IMR-90 (cell line): ENCODE results near the gene TMEM218. TPM values are rescaled to one million over a fixed set of nuclear protein-coding genes. Genes with fewer than 3 reads are reported as not detected.

ENCODE experiments used
- ATAC-seq: fragments of 200-7000 bp; cut with Tn5 transposase; 2 replicates; pipeline ENCODE4 v1.9.1; 2020; ENCODE audit warnings: low read depth, mild to moderate bottlenecking, moderate library complexity
- BruUV-seq: library from RNA; stranded (reverse); fragments of 400-500 nt; replicated peaks from 2 replicates; lab custom pipeline; 2021; lab: Mats Ljungman, UMichigan
- CTCF ChIA-PET: fragments of 300-600 bp; formaldehyde crosslinking; extraction: SDS; loops from one replicate; lab custom pipeline; 2021; ENCODE audit warnings: antibody characterized with exemption; lab: Yijun Ruan, JAX
- POLR2A ChIA-PET: fragments of 300-600 bp; sonication (Branson Sonifier 250); formaldehyde crosslinking; loops from one replicate; lab custom pipeline; 2022; ENCODE audit warnings: antibody characterized with exemption; ENCODE audit not compliant: unreplicated experiment; lab: Charles Lee
- DNase-seq: peaks from one replicate; pipeline ENCODE4 v3.0.0; 2013
- H2AFZ ChIP-seq: replicated peaks from 2 replicates; pipeline ENCODE3; 2013; ENCODE audit warnings: low read length, mild to moderate bottlenecking; ENCODE audit not compliant: poor library complexity
- H2AK5ac ChIP-seq: 2 replicates; pipeline ENCODE4 v1.6.1; 2013; ENCODE audit warnings: low read depth, low read length, inconsistent platforms
- H2AK9ac ChIP-seq: replicated peaks from 2 replicates; pipeline ENCODE3; 2013; ENCODE audit warnings: mild to moderate bottlenecking, low read depth, low read length, moderate library complexity; ENCODE audit not compliant: poor library complexity
- H2BK120ac ChIP-seq: 2 replicates; pipeline ENCODE4 v1.6.1; 2013; ENCODE audit warnings: low read depth, low read length, inconsistent platforms
- H2BK15ac ChIP-seq: 3 replicates; pipeline ENCODE4 v1.6.1; 2013; ENCODE audit warnings: low read depth, low read length, inconsistent platforms
- H2BK20ac ChIP-seq: 2 replicates; pipeline ENCODE4 v1.6.1; 2013; ENCODE audit warnings: low read depth, mild to moderate bottlenecking, inconsistent platforms, low read length, moderate library complexity
- H2BK5ac ChIP-seq: 2 replicates; pipeline ENCODE4 v1.6.1; 2013; ENCODE audit warnings: mild to moderate bottlenecking, low read depth, low read length, inconsistent platforms; ENCODE audit not compliant: poor library complexity, severe bottlenecking
- H3K14ac ChIP-seq: replicated peaks from 2 replicates; pipeline ENCODE4 v1.6.1; 2013; ENCODE audit warnings: low read depth, low read length, inconsistent platforms
- H3K18ac ChIP-seq: 2 replicates; pipeline ENCODE4 v1.6.1; 2013; ENCODE audit warnings: low read depth, low read length, control low read depth
- H3K23ac ChIP-seq: 2 replicates; pipeline ENCODE4 v1.6.1; 2013; ENCODE audit warnings: low read depth, low read length, inconsistent platforms
- H3K27ac ChIP-seq: 2 replicates; pipeline ENCODE4 v1.5.1; 2013; ENCODE audit warnings: mild to moderate bottlenecking, control low read depth, low read length; ENCODE audit not compliant: insufficient read depth
- H3K27me3 ChIP-seq: 2 replicates; pipeline ENCODE4 v1.6.1; 2013; ENCODE audit warnings: low read length; ENCODE audit not compliant: control insufficient read depth, insufficient read depth
- H3K36me3 ChIP-seq: 2 replicates; pipeline ENCODE4 v1.6.1; 2013; ENCODE audit warnings: low read length, mixed read lengths; ENCODE audit not compliant: control insufficient read depth, insufficient read depth
- H3K4ac ChIP-seq: 2 replicates; pipeline ENCODE4 v1.6.1; 2013; ENCODE audit warnings: low read depth, low read length, inconsistent platforms
- H3K4me1 ChIP-seq: 2 replicates; pipeline ENCODE4 v1.6.1; 2013; ENCODE audit warnings: low read length, mixed read lengths; ENCODE audit not compliant: control insufficient read depth, insufficient read depth
- H3K4me2 ChIP-seq: 2 replicates; pipeline ENCODE4 v1.6.1; 2013; ENCODE audit warnings: low read depth, mild to moderate bottlenecking, control low read depth, low read length, moderate library complexity
- H3K4me3 ChIP-seq: 2 replicates; pipeline ENCODE4 v1.5.1; 2013; ENCODE audit warnings: low read depth, mild to moderate bottlenecking, control low read depth, low read length, moderate library complexity; ENCODE audit not compliant: insufficient read depth
- H3K56ac ChIP-seq: 2 replicates; pipeline ENCODE4 v1.6.1; 2013; ENCODE audit warnings: low read length, inconsistent platforms; ENCODE audit not compliant: insufficient read depth; ENCODE audit errors: extremely low read depth
- H3K79me1 ChIP-seq, 2 experiments: 2 replicates each; pipeline ENCODE4 v1.6.1; 2013; ENCODE audit warnings: low read length in 2 of 2, inconsistent platforms in 1 of 2, low read depth in 1 of 2
- H3K9ac ChIP-seq: 2 replicates; pipeline ENCODE4 v1.6.1; 2013; ENCODE audit warnings: low read depth, low read length, control low read depth
- H3K9me1 ChIP-seq: 2 replicates; pipeline ENCODE4 v1.6.1; 2013; ENCODE audit warnings: low read length, inconsistent platforms; ENCODE audit not compliant: insufficient read depth
- H3K9me3 ChIP-seq: 2 replicates; pipeline ENCODE4 v1.6.1; 2013; ENCODE audit warnings: low read length; ENCODE audit not compliant: control insufficient read depth, insufficient read depth
- H4K20me1 ChIP-seq: 2 replicates; pipeline ENCODE4 v1.6.1; 2013; ENCODE audit warnings: low read length, inconsistent platforms; ENCODE audit not compliant: insufficient read depth
- H4K5ac ChIP-seq: 2 replicates; pipeline ENCODE4 v1.6.1; 2013; ENCODE audit warnings: mild to moderate bottlenecking, low read depth, low read length, control low read depth
- H4K8ac ChIP-seq, 2 experiments: 2 replicates each; pipeline ENCODE4 v1.6.1; 2013; ENCODE audit warnings: low read depth in 2 of 2, low read length in 2 of 2, control low read depth in 1 of 2, inconsistent platforms in 1 of 2
- H4K91ac ChIP-seq: 2 replicates; pipeline ENCODE4 v1.6.1; 2013; ENCODE audit warnings: low read depth, low read length, inconsistent platforms; ENCODE audit not compliant: insufficient read depth
- CEBPB ChIP-seq: IDR thresholded peaks from 2 replicates; pipeline ENCODE4 v1.6.1; 2012; ENCODE audit warnings: low read depth, low read length, improper control_type of control experiment
- CHD1 ChIP-seq: IDR thresholded peaks from 2 replicates; pipeline ENCODE4 v1.6.1; 2012; ENCODE audit warnings: low read depth, low read length, improper control_type of control experiment
- FOS ChIP-seq: fragments of 150-350 bp; IDR thresholded peaks from 2 replicates; pipeline ENCODE4 v1.6.1; 2016; ENCODE audit warnings: low read depth, low read length
- MAFK ChIP-seq: IDR thresholded peaks from 2 replicates; pipeline ENCODE4 v1.6.1; 2012; ENCODE audit warnings: low read depth, low read length, improper control_type of control experiment
- MAZ ChIP-seq: IDR thresholded peaks from 2 replicates; pipeline ENCODE4 v1.6.1; 2012; ENCODE audit warnings: low read depth, mild to moderate bottlenecking, low read length, improper control_type of control experiment, moderate library complexity, borderline replicate concordance
- MXI1 ChIP-seq: IDR thresholded peaks from 2 replicates; pipeline ENCODE4 v1.6.1; 2012; ENCODE audit warnings: low read depth, mild to moderate bottlenecking, low read length, moderate library complexity, borderline replicate concordance
- POLR2A ChIP-seq: IDR thresholded peaks from 2 replicates; pipeline ENCODE4 v1.6.1; 2012; ENCODE audit warnings: mild to moderate bottlenecking, low read depth, low read length
- RAD21 ChIP-seq: IDR thresholded peaks from 2 replicates; pipeline ENCODE4 v1.6.1; 2012; ENCODE audit warnings: low read length, improper control_type of control experiment
- RCOR1 ChIP-seq: IDR thresholded peaks from 2 replicates; pipeline ENCODE4 v1.6.1; 2012; ENCODE audit warnings: mild to moderate bottlenecking, low read length, improper control_type of control experiment; ENCODE audit not compliant: insufficient replicate concordance
- RFX5 ChIP-seq: IDR thresholded peaks from 2 replicates; pipeline ENCODE4 v1.8.0; 2012; ENCODE audit warnings: low read depth, mild to moderate bottlenecking, low read length, moderate library complexity
- SMC3 ChIP-seq: fragments of 150-350 bp; IDR thresholded peaks from 2 replicates; pipeline ENCODE4 v1.6.1; 2016; ENCODE audit warnings: low read depth, mild to moderate bottlenecking, antibody characterized with exemption, low read length, moderate library complexity
- WGBS, 2 experiments: methylation state at CpG; one replicate each; pipeline versions ENCODE4 v1.1.5 to v1.1.7; 2013; ENCODE audit warnings: missing lambda C conversion rate in 2 of 2; ENCODE audit not compliant: insufficient read length in 1 of 2; ENCODE audit errors: extremely low coverage in 2 of 2; 5-methylcytosine and 5-hydroxymethylcytosine counted together
- dilution Hi-C: fragments of 300-500 bp; cut with HindIII; formaldehyde crosslinking; loops from one replicate; pipeline ENCODE4 v1.14.3; 2018; ENCODE audit warnings: low sequenced_read_pairs; ENCODE audit not compliant: unreplicated experiment
- in situ Hi-C: fragments of 300-500 bp; cut with MboI; formaldehyde crosslinking; loops from 3 replicates; pipeline ENCODE4 v1.14.3; 2019; ENCODE audit warnings: low sequenced_read_pairs, inconsistent platforms, mixed read lengths
- intact Hi-C: fragments of 100-400 bp; cut with micrococcal nuclease; formaldehyde crosslinking; loops from 2 replicates; pipeline ENCODE4 v1.10.0; 2022
- polyA plus RNA-seq, 3 experiments: library from polyadenylated mRNA; depleted of rRNA; stranded (reverse); fragments of >200 nt; gene quantifications; 2 replicates each; pipeline ENCODE4 v1.2.3, GENCODE V29; 2012; ENCODE audit warnings: low replicate concordance in 1 of 3
- total RNA-seq: library from RNA; depleted of rRNA; stranded (reverse); fragments of >200 nt; gene quantifications from 2 replicates; pipeline ENCODE4 v1.2.3, GENCODE V29; 2012
- TF ChIP-seq, protein P1 (sequence below): conservative IDR thresholded peaks from 2 replicates; pipeline ENCODE4 v1.5.1; 2012; ENCODE audit warnings: mild to moderate bottlenecking, low read depth, low read length, improper control_type of control experiment
- TF ChIP-seq, protein P2 (sequence below): fragments of 150-350 bp; IDR thresholded peaks from 2 replicates; pipeline ENCODE4 v1.6.1; 2016; ENCODE audit warnings: low read depth, mild to moderate bottlenecking, low read length, moderate library complexity, borderline replicate concordance
- TF ChIP-seq, protein P3 (sequence below): fragments of 150-350 bp; IDR thresholded peaks from 2 replicates; pipeline ENCODE4 v1.6.1; 2017; ENCODE audit warnings: mild to moderate bottlenecking, antibody characterized with exemption, low read length, low read depth

Gene TMEM218
- total and polyA plus RNA-seq, 2 of the 4 experiments (the other 2 are of a cell fraction), result 19.4 to 23.0 TPM

DNA sequence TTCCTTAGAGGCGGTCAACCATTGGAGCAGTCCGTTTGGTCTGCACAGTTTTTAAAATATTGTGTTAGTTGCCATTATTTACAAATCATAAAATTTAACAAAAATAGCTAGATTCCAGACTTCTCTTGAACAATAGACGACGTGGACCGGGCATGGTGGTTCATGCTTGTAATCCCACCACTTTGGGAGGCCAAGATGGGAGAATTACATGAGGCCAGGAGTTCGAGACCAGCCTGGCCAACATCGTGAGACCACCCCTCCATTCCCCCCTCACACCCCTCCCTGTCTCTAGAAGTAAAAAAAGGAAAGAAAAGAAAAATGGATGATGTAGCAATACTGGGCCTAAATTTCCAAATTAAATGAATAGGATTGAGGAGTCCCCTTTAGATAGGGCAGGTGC, 47.4 kb downstream of the TMEM218 start:
- no peak overlapping the region for H3K9ac ChIP-seq
- peak overlapping the region; percentile 99 for H2AFZ ChIP-seq
- peak overlapping the region; percentile 73; the same call in 1 of the 2 replicates for H3K4me2 ChIP-seq
- no peak overlapping the region for H2BK120ac ChIP-seq
- no peaks in the 10 kb centered on the region; a peak in 1 of 4 replicates for H3K79me1 ChIP-seq
- H2AK5ac ChIP-seq, result no peak overlapping the region
- H4K20me1 ChIP-seq, result no peaks in the 10 kb centered on the region
- WGBS, 2 experiments, result no CpG with 5 or more reads among the region's 7 CpGs
- no TSS peak for BruUV-seq
- no peak overlapping the region for H2AK9ac ChIP-seq
- no peak overlapping the region for H2BK15ac ChIP-seq
- H3K9me1 ChIP-seq, result peaks cover 3% of the 10 kb centered on the region; the same call in 1 of the 2 replicates
- H3K27ac ChIP-seq, result no peak overlapping the region
- CTCF ChIA-PET, result no interaction called here
- H3K14ac ChIP-seq, result no peak overlapping the region
- no peaks in the 10 kb centered on the region for H3K36me3 ChIP-seq
- peaks cover 3% of the 10 kb centered on the region; the same call in 1 of the 2 replicates for H3K4me1 ChIP-seq
- no peak overlapping the region for H4K5ac ChIP-seq
- H3K27me3 ChIP-seq, result no peaks in the 10 kb centered on the region
- H3K18ac ChIP-seq, result no peak overlapping the region
- H4K8ac ChIP-seq, result no peak overlapping the region
- no peak overlapping the region for H2BK5ac ChIP-seq
- in situ Hi-C loops, result no loop called here
- no peak overlapping the region for H2BK20ac ChIP-seq
- H3K9me3 ChIP-seq, result no peaks in the 10 kb centered on the region
- no peak overlapping the region for H3K56ac ChIP-seq
- peak overlapping the region; percentile 86; the same call in 1 of the 2 replicates for H3K23ac ChIP-seq
- POLR2A ChIA-PET, result no interaction called here
- dilution Hi-C loops, result no loop called here
- no peak overlapping the region for H3K4me3 ChIP-seq
- DNase-seq (no peak), ATAC-seq (no peak)
- TF ChIP-seq, protein P1, sequence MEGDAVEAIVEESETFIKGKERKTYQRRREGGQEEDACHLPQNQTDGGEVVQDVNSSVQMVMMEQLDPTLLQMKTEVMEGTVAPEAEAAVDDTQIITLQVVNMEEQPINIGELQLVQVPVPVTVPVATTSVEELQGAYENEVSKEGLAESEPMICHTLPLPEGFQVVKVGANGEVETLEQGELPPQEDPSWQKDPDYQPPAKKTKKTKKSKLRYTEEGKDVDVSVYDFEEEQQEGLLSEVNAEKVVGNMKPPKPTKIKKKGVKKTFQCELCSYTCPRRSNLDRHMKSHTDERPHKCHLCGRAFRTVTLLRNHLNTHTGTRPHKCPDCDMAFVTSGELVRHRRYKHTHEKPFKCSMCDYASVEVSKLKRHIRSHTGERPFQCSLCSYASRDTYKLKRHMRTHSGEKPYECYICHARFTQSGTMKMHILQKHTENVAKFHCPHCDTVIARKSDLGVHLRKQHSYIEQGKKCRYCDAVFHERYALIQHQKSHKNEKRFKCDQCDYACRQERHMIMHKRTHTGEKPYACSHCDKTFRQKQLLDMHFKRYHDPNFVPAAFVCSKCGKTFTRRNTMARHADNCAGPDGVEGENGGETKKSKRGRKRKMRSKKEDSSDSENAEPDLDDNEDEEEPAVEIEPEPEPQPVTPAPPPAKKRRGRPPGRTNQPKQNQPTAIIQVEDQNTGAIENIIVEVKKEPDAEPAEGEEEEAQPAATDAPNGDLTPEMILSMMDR, result no peak
- no peak for TF ChIP-seq POLR2A
- TF ChIP-seq, protein P2, sequence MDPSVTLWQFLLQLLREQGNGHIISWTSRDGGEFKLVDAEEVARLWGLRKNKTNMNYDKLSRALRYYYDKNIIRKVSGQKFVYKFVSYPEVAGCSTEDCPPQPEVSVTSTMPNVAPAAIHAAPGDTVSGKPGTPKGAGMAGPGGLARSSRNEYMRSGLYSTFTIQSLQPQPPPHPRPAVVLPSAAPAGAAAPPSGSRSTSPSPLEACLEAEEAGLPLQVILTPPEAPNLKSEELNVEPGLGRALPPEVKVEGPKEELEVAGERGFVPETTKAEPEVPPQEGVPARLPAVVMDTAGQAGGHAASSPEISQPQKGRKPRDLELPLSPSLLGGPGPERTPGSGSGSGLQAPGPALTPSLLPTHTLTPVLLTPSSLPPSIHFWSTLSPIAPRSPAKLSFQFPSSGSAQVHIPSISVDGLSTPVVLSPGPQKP, result no peak
- no peak for TF ChIP-seq CEBPB
- no peak for TF ChIP-seq RAD21
- TF ChIP-seq SMC3, result no peak
- TF ChIP-seq, protein P3, sequence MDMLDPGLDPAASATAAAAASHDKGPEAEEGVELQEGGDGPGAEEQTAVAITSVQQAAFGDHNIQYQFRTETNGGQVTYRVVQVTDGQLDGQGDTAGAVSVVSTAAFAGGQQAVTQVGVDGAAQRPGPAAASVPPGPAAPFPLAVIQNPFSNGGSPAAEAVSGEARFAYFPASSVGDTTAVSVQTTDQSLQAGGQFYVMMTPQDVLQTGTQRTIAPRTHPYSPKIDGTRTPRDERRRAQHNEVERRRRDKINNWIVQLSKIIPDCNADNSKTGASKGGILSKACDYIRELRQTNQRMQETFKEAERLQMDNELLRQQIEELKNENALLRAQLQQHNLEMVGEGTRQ, result no peak
- no peak for TF ChIP-seq CHD1
- no peak for TF ChIP-seq MAZ
- TF ChIP-seq RCOR1, result no peak
- no peak for TF ChIP-seq RFX5
- no peak for TF ChIP-seq MXI1
- TF ChIP-seq MAFK, result no peak
- no peak for TF ChIP-seq FOS
- H3K4ac ChIP-seq, result no peak overlapping the region
- no peak overlapping the region for H4K91ac ChIP-seq
- intact Hi-C loops, result no loop called here
